NCI-H510A (cell line): ENCODE data around the gene CEBPG.

Experiments used
- DNase-seq: peaks from one replicate; lab custom pipeline; 2025; lab: John Stamatoyannopoulos, UW

Gene CEBPG

DNA sequence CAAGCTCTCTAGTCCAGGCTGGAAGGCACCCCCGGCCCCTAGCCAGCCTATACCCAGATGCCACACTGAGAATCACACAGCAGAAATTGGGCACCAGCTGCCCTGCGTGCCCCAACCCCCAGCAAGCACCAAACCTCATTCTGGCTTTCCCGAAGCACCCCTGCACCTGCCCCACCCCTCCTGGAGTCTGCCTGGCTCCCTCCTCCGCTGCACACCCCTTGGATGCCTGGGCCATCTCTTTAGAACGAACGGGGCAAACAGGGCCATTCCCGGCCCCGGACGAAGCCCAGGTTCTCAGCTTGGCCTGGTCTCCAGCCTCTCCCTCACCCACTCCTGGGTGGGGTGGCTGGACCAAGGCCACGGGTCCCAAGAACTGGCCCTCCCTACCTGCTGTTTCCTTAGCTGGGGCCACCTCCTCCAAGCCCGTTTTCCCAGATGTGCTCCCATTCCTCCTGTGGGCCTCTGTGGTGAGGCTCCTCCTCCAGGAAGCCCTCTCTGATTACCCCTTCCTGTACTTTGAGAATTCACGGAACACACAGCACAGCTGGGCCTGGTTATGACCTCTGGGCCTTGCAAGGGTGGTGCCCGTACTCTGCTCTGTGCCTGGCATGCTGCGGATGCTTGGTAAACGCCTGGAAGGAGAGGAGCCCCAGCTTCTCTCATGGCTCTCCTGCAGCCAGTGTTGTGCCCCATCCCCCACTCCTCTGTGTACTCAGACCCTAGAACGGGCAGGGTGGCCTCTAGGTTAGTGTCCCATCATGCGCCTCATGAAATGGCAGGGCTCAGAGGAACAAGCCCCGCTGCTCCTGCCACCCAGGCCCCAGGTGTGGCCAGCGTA lies 21.4 kb downstream of the CEBPG start:
- no peak for DNase-seq

DNA sequence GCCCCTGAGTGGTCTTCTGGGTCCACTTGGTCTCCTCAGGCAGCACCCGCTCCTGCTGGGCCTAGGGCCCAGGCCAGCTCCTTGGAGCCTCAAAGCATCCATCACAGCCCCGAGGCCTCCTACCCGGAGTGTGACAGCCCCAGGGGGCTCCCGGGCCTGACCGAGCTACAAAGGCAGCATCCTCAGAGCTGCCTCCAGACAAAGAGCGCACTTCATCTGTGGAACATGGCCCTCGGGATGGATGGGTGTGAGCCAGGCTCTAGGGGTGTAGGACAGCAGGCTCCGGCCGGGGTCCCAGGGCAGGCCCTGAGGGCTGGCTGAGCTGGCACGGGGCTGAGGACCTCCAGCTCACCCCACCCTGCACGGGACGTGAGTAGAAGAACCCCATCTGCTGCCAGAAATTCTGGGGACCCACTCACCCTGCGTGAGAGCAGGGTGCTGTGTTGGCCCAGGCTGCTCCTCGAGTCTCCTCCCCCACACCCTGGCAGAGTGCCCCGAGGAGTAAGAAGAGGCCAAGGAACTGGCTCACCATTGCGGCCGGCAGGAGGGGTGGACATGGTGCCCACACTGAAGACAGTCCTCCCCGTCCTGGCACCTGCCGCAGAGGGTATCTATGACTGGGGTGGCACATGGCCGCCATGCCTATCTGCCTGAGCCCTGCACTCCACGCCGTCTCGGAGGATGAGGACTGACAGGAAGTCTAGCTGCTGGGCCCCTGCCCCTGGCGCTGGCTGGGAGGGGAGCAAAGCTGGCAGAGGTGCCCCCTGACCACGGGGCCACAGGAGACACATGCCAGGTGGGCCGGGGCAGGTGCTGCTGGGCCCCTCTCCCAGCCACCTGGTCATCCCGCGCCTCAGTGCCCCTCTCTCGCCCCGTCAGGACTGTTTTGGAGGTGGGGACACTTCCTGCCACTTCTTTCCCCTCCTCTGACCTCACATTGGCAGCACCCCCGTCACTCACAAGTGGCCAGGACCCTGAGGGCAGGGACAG lies 22.3 kb downstream of the CEBPG start:
- no peak for DNase-seq

DNA sequence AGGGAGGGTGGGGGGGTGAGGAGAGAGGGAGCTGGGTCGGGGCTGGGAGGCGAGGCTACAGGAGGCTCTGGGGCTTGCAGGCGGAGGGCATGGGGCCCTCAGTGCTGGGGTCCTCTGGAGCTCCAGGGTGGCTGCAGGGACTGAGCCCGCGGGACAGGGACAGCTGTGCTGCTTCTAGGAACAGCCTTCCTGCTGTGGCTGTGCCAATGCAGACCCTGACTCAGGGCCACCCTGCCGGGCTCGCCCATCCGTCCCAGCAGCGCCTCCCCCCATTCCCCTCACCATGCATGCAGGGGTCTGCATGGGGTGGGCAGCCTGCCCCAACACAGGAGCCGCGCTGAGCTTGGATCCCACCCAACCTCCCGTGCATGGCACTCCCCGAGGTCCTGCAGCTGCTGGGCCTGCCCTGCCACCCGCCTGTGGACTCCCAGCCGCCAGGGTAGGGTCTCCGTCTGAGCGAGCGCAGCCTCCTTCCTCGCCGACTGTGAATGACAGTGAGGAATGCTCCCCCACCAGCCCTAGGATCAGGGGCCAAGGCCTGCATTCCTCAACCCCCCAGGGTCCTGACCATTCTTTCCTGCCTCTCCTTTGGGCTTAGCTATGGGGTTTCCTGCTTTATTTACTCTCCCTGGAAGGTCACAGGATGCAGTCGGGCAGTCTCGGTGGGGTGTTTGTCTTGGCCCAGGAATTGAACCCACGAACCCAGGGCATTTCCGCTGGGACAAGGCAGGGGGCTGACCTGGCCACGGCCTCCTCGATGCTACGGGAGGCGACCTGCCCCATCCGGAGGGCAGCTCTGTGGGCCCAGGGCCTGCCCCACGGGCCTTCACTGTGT lies 23.4 kb downstream of the CEBPG start:
- no peak for DNase-seq

DNA sequence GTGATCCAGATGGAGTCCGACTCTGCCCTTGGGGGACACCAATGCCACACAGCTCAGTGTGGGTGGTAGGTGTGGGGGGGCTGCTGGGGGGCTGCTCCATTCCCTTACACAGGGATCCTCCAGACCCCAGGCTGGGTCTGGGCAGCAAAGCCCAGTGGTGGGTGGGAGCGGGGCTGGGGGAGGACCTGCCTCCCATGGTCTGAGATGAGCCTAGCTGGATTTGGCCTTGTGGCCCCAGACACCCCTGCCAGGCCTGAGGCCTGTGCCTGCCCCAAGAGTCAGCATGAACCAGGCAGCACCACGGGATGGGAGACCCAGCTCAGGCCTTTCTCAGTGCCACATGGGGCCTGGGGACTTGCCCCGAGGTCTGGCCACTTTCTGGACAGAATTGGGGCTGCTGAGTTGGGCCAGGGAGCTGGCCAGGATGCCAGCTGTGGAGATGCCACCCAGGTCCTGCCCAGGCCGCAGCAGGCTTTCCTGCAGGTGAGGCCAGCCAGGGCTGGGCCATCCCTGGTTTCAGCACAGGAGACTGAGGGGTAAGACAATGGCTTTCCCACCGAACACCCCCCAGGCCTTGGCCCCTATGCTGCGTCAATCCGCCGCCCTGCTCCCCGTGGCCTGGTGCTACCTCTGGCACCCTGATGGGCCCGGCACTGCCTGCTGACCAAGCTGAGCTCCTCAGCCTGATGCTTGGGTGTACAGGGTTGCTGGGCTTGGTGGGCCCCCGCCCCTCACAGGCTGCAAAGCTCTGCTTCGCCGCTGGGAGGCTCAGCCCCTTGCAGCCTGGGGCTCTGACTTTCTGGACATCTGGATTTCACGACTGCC lies 24.2 kb downstream of the CEBPG start:
- no peak for DNase-seq

DNA sequence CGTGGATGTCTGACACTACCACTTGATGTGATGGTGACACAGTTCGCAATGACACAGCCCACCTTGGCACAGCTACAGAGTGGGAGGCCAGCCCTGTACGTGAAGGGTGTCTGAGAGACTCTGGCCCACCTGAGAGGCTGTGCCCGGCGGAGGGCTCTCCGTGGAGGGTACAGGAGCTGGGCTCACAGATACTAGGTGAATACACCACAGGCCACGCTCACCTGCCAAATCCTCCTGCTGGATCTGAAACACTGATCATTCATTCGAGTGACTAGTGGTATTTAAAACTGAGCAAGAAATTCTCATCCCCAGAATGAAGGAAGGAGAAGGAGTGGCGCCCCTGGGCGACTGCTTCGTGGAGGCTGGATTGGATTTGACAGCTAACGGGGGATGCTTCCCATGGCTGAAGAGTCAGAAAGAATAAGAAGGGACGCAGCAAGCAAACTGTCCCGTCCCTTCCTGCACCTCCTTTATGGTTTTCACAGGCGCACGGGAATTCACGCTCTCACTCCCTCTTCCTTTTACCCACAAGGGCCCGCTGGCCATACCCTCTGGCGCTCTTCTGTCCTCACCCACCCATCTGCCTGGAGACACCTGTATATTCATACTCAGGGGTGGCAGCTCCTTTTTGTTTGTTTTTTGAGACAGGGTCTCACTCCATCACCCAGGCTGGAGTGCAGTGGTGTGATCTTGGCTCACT lies 25.0 kb downstream of the CEBPG start:
- DNase-seq, result no peak

DNA sequence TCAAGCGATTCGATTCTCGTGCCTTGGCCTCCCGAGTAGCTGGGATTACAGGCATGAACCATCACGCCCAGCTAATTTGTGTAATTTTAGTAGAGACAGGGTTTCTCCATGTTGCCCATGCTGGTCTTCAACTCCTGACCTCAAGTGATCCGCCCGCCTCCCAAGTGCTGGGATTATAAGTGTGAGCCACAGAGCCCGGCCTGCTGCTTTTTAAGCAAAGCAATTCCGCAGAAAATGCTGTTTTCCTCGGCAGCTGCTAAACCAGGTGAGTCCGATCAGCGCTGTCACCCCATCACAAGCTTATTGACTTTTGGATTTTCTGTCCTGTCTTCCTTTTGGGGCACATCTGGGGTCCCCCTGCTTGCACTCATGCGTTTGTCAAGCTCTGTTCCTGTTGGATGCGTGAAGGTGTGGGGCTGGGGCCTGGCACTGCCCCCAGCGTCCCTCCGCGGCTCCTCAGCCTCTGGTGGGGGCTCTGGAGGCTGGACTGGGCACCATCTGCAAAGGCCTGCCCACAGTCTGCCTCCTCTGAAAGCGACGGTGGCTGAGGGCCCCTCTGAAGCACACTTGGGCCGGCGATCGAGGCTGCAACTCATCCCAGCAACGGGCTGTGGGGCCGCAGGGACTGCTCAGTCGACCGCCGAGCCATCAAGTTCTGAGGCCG lies 25.7 kb downstream of the CEBPG start:
- DNase-seq, result no peak

DNA sequence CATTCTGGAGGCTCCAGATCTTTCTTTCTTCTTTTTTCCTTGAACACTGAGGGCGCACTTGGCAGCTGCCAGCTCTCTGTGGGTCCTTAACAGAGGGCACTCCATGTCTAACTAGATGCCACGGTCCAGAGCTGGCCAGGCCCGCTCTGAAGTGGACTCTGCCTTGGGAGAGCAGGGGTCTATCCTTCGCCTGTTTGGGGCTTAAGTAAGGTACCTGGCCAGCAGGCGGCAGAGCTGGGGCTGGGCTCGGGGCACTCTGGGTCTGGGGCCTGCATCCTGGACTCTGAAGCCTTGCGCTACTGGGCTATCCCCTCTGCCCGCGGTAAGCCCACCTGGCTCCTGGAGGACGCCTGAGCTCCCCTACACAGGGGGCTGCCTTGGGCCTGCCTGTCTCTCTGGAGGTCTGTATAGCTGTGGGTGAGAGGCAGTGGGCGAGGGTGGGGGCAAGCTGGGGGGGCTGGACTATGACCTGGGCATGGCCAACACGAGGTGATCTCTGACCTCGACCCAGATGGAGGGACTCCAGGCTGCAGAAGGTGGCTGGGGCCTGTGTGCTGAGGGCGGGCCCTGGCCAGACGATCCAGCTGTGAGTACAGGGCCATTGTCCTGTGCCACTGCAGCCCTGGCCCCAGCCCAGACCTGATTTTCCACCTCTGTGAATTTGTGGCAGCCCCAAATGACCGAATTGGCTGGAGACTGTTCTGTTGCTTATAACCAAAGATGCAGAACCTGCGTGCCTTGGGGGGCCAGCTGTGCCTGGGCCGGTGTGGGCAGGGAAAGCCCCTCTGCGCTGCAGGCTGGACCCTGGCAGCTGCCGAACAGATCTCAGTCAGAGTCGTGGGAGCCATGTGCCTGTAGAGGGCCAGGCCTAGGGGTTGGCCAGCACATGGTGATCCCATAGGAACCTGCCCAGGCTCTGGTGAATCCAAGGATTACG lies 26.5 kb downstream of the CEBPG start:
- DNase-seq, result no peak

DNA sequence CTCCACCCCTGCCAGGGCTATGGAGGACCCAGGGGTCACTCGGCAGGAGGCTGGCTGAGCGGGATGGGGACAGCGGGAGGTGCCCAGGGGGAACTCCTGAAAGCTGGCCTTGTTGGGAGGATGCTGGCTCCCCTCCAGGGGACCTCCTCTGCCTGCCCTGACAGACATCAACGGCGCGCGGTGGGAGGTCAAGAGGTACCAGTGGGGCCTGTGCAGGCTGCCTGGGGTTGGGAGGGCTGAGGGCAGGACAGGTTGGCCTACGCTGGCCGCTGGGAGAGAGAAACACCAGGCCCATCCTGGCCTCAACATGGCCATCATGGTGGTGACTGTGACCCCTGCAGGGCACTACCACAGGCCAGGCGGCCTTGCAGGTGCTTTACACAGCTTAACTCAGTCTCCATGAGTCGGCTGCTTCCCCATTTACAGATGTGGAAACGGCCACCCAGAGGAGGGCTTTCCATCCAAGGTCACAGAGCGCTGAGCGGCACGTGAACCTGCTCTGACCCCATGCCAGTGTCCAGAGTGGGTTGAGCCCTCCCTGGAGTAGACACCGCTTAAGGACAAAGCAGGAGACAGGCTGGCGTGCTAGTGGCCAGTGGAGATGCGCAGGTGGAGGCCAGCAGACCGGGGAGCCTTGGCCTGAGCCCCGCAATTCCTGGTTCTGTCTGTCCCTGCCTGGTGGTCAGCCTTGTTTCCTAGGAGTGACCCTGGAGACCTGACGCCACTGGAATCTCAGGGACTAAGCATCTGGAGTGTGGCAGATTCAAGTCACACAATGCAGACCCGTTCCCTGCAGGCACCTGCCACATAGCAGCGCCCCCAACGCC lies 27.6 kb downstream of the CEBPG start:
- no peak for DNase-seq

DNA sequence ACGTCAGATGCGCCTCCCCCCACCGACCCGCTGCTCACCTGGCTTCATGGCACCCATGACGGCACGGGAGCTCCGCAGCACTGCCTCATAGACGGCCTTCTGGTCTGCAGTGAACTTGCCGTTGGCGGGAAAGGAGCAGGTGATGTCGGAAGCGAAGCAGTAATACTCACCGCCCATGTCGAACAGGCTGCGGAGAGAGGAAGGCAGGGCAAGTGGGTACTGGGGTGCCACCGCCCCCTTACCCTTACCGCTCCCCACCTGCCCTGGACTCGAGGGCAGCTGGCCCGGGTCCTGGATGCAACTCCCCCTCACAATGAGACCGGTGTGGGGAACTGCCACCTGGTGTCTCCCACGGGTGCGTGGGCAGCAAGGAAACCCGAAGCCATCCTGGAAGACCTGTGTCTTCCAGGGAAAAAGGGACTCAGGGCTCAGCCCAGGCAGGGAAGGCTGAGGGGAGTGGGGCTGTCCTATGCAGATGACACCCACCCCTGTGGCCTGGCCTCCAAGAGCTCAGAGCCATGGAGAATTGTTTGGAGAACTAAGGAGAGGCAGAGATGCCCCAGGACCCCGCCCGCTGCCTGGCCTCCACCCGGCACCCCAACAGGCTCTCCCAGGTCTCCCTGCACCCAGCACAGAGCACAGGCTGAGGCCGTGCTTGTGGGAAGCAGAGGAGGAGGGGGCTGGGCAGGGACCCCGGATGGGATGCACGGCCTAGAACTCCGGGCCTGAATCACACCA lies 28.3 kb downstream of the CEBPG start:
- no peak for DNase-seq

DNA sequence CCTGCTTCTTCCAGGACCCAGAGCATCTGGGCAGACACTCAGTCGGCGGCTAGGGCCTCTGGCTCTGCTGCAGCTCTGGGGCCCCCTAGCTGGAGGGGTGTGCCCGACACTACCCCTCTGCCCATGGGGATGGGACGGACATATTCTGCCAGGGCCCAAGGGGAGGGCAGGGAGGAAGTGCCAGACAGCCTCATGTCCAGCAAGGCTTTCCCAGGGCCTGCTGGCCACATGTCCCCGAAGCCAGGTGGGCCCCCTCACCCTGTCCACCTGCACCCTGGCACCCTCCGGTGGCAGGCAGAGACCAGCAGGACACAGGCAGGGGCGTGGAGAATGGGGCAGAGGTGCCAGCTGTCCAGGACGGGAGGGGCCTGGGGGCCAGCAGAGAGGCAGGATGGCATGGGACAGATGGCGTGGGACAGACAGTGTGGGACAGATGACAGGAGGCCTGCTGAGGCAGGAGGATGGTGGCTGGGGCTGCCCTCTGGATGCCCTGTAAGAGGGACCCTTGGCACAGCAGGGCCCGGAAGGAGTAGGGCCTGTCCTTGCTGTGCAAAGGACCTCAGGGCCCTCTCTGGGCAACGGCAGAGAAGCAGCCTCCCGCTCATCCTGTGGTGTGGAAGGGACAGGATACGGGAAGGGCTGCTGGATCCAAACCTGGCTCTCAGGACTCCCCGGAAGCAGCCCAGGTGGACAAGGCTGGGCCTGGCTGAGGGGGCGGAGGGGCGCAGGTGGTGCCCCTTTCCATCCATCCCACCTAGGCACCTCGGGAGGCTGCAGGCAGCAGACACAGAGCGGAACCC lies 29.1 kb downstream of the CEBPG start:
- DNase-seq, result no peak

DNA sequence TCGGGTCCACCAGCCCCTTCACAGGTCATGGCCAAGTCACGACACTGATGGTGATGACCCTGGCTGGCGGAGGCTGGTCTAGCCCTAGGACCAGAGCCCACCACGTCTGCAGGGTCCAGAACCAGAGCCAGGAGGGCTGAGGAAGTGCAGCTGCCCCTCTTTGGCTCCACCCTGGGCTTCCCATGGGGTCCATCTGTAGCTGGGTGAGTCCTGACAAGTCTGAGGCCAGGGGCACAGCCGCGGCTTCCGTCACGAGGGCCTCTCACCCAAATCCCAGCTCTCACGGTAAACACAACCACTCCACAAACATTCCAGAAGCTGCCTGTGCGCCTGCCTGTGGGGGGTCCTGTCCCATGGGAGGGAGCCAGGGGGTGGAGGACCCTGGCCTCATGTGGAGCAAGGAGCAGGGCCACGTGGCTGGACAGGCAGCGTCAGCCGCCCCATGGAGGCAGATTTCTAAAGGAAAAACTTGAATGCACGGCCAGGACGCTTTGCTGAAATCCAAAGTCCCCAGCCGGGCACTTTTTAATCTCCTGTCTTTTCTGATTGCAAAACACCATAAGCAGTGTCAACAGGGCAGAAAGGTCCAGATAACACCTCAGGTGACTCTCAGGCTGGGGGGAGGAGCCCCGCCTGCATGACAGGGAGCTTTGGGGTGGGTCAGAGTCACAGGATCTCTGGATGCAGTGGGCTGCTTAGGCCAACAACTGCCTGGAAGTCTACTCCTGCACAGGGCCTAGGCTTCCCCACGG lies 29.9 kb downstream of the CEBPG start:
- no peak for DNase-seq

DNA sequence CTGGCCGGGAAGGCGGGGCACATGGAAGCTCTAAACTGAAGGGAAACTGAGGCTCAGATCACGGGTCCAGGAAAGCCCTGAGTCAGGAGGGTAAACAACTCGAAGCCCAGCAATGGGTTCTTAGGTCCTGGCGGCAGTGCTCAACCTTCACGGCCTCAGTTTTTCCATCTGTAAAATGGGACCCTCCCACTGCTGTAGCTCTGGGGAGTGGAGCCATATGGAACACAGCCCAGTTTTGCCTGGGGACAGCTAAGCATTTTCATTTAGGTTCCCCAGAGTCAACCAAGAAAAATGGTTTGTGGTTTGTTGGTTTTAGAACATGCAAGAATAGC lies 30.4 kb downstream of the CEBPG start:
- DNase-seq, result no peak

DNA sequence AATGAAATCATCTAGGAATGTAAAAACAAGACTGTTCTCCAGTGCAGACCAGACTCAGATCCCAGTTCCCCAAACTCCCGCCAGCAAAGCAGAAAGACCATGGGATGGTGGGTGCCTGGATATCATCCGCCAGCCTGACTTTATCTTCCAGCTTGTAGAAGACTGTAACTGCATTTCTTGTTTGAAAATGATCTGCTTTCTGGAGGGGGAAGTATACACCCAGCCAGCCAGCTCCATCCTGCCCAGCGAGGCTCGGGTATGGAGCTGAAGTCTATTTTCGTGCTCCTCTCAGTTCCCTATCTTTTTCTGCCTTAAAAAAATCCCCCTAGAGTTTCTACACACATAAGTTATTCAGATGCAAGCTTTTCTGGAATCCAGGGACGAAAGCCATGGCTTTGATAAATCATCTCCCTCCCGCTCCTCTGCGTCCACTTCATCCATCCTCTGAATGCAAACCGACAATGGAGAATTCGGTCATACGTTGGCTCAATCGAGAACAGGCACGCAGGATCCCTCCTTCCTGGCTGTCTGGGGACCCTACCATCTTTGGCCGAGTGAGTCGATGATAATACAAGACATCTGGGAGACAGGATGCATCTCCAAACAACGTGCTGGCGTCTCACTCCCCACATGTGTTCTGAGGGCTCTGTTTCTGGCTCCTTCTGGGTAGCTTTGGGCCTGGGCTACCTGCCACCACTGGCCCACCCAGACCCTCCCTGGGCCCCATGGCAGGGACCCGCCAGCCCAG lies 31.2 kb downstream of the CEBPG start:
- no peak for DNase-seq

DNA sequence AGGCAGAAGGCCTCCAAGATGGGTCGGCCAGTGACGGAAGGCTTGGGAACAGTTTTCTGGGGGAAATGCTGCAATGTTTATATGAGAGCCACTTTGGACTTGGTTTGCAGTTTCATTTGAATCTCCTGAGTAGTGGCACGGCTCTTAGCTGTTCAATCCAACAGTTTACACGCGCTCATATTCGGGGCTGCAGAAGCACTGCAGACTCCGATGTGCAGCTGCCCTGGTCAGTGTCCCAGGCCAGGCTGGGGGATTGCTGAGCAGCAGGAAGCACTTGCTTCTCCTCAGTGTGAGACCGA lies 31.7 kb downstream of the CEBPG start:
- DNase-seq, result no peak
